Left renal pelvis (tissue), 4 donors: Measurements from ENCODE around the gene SOX8. TPM values are rescaled to one million over a fixed set of nuclear protein-coding genes. Genes with fewer than 3 reads are reported as not detected.

Experiments used
- DNase-seq, 4 donors: peaks; one replicate each; pipeline ENCODE4 v3.0.0-alpha.2; 2013; ENCODE audit warnings: low read depth in 4 of 4, low spot score in 3 of 4
- polyA plus RNA-seq, 4 donors: library from polyadenylated mRNA; unstranded; fragments of 120-200 nt; gene quantifications; one replicate each; pipeline ENCODE4 v1.2.1, GENCODE V29; 2013; ENCODE audit not compliant: insufficient read length in 4 of 4

The SOX8 gene
- polyA plus RNA-seq, 4 donors = 3.4 to 4.8 (median 3.6) TPM

DNA sequence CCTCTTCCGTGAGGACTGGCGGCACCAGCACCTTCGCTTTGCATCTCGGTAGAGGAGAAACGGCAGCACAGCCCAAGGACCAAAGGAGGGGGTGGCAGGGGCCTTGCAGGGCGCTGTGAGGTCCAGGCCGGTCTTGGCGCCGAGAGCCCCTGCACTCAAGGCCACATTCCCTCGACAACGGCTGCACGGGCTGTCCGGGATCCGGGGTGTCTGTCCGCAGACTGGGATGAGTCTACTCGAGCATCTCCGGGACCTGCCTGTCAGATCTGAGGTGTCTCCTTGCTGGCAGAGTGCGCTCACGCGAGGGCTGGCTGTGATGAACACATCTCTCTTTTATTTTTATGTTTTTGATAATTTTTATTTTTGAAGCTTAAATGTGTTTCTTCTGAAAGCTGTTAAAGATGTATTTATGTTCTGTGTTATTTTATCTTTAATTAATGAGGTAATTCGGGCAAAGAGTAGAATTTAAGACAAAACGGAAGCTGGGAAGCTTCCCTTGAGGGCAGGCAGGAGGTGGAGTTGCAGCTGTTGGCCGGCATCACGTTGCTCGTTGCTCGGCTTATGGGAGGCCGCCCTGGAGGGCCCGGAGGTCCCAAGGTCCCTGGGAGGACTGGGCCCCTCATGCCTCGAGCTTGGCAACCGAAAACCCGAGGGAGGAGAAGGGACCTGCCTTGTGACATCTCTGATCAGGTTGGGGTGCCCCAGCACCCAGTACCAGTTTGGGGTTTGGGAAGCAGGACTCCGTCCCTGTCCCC, 4.3 kb downstream of the SOX8 start:
- no peak for DNase-seq

DNA sequence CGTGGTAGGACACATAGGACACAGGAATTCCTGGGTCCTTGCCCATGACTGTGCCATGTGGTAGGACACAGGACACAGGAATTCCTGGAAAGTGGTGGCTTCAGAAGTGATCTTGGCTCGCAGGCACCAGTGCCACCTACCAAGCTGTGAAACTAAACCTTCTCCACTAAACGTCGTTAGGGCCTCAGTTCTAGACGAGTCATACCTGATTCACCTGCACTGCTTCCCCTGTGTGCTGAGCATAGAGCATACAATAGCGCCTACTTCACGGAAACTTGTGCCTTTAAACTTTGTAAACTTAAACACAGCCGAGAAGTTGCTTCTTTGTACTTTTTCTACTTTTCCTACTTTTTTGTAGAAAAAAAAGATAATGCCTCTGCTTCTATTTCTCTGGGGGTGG, 4.8 kb downstream of the SOX8 start:
- DNase-seq = no peak

DNA sequence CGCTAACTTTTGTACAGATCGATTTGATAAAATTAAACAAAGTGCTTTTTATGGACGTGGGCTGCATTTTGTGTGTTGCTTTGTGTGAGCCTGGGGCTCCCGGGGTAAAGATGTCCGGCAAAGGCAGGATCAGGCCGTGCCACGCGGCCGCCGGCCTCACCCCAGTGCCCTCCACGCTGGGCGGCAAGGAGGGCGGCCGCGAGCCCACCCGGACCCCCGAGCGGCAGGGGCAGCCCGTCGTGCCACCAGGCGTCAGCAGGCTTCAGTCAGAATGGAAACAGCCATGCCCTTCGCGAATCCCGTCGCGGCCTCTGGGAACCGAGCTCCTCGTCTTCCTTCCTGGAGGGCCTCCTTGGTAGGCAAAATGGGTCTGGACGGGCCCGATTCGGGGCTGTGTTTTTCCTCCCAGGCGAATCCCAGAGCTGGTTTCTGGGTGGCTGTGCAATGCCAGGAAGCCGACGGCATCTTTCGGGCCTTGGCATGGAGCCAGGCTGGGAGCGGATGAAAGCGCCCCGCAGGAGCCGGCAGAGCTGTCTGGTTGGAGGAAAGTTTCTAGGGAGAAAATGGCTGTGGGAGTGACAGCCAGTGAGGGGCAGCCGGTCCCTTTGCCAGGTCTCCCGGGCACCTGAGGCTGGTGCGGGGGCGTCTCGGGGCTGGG, 5.5 kb downstream of the SOX8 start:
- no peak for DNase-seq

DNA sequence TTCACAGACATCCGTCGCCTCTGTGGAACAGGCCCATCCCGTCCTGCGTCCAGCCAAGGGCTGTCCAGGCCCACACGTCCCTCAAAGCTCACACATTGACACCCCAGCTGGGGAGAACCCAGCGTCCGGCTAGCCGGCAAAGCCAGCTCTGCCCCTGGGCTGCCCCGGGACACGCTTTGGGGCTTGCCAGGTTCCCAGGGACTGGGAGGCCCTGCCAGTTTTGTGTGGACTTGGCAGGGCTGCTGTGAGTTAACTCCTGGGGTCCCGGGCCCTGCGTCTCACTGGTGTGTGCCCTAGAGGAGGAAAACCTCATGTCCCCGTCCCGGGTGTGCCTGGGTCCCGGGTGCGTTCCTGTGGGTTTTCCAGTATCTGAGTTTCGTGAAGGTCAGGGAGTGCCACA, 6.3 kb downstream of the SOX8 start:
- DNase-seq = no peak

DNA sequence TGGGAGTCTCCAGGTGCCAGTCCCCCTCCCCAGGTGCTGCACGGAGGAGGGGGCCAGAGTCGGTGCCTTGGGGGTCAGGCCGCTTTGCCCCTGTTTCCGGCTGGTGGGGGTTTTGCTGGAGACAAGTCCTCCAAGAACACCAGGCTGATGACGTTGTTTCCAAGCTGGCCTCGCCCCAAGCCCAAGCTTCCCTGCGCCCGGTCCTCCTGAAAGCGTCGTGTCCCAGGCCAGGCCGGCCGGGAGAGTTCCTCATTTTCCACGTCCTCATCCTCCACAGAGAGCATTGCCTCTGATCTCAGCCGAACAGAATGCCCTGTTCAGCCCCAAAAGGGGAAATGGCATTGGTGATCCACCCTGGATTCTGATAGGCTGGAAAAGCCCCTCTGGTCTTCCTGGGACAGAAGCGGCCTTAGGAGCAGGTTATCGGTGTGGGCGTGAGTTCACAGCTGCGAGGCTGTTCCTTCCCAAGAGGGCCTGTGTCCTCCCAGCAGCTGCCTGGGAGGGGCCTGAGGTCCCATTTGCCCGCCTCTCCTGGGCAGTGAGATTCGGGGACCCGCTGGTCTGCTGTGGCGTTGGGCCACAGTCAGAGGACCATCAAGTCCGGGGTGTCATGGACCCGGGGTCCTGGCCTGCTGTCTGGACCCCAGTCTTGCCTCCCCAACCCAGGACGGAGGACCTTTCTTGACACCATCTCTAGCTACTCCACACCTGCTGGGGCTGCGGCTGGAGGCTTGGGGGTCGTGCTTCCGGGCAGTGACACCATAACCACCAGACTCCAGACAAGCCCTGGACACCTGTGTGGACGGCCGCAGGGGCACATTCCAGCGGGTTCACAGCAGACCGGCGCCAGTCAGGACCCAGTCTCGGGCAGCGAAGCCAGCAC, 7.1 kb downstream of the SOX8 start:
- no peak for DNase-seq

DNA sequence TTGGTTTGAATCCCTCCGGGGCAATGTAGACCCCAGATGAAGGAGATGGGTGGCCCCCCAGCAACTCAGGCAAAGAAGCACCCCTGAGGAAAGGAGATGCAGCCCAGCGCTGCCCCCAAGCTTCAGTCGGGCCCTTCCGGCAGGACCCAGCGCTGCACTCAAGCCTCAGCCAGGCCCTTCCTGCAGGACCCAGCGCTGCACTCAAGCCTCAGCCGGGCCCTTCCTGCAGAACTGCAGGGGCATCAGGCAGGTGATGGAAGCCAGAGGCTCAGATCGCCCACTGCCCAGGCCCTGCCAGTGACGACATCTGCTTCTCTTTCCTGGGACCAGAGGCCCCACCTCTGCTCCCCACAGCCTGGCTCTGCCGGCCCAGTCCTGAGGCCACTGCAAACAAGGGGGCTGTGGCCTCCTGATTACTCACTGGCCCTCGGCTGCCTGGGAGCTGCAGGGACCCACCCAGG, 7.8 kb downstream of the SOX8 start:
- no peak for DNase-seq

DNA sequence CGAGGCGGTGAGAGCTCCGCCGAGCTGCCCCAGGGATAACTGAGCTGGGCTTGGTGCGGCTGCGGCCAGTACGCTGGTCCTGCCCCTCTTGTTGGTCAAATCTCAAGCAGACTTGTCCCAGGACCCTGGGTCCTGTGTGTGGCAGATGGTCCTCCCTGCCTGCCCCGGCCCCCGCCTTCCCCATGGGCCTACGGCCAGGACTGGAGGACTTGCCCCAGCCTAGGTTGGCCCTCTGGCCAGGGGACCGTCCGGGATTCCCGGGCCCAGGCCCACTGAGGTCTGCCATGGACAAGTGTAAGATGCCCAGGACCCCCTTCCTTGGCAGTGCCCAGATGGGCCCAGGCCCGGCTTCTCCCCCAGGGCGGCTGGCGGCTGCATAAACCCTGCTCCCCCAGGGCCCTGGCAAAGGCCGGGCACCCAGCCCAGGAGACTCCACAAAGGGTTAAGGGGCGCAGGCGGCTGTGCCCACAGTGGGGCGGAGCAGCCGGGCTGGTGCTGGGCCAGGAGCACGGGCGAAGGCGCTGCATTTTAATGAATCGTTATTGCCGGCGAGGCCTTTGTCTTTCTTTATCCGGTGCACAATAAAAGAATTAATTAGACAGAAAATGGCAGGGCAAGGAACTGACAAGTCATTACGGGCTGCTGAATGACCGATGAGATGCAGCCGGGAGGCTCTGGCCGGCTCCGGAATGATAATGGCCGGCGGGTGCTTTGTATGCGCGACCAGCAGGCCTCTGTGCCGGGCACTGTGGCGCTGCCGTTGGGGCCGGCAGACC, 9.1 kb downstream of the SOX8 start:
- no peak for DNase-seq

DNA sequence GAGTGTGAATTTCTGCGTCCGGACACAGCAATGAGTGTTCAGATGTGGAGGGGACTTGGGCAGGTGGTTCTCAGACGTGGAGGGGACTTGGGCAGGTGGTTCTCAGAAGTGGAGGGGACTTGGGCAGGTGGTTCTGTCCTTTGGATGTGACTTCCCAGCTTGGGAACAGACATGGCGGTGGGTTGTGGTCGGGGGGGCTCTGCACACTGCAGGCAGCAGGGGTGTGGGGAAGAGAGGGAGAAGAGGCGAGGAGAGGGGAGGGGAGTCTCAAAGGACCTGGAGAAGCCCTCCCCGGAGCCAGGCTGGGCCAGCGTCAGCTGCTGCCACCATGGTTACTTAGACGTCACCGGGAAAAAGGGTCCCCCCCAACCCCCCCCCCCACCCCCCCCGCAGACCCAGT, 9.8 kb downstream of the SOX8 start:
- no peak for DNase-seq

DNA sequence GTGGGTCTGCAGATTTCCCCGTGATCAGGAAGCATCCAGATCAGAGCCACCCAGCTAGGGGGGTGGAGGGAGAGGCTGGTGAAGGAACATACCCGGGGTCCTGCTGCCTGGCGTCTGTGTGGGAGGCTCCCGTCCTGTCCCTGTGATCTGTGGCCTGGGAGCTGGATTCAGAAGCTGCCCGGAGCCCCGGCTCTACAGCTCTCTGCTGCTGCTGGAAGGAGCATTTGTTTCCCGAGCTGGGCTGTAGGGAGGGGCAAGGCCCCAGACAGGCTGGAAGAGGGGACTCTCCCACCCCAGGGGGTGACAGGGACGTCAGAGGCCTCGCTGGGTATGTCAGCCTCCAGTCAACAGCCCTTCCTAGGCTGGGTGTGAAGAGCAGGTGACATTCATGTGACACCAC, 10.2 kb downstream of the SOX8 start:
- DNase-seq = no peak

DNA sequence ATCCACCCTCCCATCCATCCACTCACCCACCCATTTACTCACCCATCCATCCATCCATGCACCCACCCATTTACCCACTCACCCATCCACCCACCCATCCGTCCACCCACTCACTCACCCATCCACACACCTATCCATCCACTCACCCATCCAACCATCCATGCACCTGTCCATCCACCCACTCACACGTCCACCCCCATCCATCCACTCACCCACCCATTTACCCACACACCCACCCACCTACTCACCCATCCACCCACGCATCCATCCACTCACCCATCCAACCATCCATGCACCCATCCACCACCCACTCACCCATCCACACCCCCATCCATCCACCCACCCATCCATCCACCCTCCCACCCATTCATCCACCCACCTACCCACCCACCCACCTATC, 12.2 kb downstream of the SOX8 start:
- DNase-seq = no peak

DNA sequence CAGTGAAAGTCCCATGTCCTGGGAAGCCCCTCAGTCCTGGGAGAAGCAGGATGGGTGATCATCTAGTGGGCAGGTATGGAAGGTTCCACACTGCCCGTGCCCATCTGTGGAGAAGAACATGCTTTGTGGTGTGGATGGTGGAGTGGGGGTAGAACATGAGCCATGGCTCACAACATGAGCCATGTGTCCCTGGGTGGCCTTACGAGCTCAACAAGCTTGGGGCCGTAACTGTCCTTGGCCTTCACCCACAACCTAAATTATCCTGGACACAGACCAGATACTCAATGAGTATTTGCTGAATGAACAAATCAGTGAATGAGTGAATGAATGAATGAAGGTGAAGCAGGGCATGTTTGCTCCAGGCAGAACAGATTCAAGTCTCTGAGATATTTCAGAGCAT, 13.5 kb downstream of the SOX8 start:
- no peak for DNase-seq

DNA sequence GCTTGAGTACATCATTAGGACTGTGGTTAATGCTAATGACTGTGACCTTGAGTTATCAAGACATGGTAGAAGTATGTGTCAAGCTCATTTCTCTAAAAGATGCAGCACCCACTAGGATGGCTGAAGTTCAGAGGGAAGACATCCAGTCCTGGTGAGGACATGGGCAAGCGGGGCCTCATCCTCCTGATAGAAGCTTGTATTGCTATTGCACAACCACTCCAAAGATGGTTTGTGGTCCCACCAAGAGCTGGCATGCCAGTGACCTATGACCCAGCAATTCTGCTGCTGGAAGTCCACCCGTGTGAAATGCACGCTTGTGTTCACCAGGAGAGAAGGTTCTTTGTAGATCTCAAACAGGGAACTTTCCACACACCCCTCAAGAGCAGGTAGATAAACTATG, 14.2 kb downstream of the SOX8 start:
- DNase-seq = no peak

DNA sequence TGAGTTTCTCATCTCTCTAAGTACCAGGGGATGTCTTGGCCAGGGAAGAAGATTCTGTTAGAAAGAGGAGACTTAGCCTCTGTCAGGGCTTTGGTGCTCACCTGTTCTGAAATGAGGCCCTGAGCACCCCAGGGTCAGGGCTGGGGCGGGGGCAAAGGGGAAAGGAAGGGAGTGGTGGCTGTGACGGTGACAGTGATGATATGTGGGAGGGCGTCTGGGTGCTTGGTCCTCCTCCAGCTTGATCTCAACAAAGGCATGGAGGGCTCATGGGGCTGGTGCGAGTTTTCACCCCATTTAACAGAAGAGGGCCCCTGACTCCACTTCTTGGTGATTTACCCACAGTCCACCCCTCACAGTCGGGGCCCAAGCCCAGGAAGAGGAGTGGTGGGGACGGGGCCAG, 15.1 kb downstream of the SOX8 start:
- no peak for DNase-seq

DNA sequence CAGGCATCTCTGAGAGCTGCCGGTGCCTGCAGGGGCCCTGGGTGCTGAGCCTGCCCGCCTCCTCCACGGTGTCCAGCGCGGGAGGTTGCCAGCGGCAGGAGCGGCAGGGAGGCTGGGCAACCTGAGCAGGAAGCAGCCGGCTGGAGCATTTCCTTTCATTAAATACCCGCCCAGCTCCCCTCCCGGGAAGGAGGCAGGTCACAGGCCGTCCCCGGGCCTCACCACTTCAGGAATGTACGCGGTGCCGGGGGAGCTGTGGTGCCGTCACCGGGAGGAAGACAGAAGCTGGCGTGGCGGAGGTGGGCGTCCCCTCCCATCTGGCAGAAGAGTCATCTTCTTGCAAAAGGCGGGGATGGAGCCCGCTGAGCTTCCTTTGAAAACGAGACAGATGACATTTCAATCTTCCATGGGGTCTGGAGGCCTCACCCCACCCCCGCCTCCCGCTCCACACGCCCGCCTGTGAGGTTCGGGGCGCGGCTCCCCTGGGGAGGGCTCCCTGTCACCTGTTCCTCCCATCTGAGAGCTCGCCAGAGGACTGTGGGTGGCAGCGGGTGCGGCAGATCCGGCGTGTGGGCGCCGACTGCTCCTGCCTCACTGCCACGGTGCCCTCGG, 16.0 kb downstream of the SOX8 start:
- no peak for DNase-seq

DNA sequence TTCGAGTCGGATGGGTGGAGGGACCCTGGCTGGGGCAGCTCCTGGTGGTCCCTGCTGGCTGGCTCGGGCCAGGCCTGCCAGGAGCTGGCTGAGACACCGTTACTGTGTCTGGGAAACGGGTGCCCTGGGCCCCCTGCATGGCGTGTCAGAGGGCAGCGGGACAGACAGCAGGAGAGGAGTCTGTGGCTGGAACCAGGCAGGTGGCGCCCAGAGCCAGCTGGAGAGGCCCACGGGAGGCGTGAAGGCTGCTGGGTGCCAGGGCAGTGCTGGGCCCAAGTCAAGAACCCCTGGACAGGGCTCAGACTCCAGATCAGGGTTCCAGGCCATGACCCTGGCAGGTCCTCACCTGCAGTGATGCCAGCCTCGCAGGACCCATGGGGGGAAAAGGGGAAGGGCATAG, 16.6 kb downstream of the SOX8 start:
- DNase-seq = no peak

DNA sequence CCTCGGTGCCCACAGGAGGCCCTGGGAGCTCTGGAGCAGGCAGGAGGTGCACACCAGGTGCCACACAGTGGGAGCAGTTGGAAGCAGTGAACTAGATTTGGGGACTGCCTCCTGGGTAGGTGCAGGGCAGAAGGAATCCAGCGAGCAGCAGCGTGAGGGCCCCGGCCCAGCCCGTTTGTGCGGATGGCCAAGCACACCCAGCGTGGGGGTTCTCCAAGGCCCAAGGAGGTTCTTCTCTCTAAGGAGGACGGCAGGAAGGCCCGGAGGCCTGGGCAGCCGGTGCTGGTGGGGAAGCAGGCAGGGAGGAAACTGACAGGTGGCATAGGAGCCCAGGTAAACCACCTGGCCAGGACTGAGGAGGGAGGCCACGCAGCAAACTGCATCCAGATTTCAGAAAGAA, 17.0 kb downstream of the SOX8 start:
- no peak for DNase-seq

DNA sequence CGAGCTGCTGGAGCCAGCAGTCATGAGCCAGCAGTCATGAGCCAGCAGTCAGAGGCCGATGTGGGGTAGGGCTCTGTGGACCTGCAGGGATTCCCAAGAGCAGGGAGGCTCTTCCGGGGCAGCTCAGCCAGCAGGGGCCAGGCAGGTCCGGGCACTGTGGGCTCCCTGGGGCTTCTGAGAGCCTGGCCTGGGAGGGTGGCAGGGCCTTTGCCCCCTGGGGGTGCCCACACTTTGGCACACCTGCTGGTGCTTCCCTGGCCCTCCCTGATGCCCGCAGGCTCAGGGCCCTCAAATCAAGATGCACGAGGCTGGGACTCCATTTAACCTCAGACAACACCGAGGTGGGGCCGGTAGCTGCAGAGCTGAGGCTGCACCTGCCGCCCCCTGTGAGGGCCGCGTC, 18.1 kb downstream of the SOX8 start:
- no peak for DNase-seq

DNA sequence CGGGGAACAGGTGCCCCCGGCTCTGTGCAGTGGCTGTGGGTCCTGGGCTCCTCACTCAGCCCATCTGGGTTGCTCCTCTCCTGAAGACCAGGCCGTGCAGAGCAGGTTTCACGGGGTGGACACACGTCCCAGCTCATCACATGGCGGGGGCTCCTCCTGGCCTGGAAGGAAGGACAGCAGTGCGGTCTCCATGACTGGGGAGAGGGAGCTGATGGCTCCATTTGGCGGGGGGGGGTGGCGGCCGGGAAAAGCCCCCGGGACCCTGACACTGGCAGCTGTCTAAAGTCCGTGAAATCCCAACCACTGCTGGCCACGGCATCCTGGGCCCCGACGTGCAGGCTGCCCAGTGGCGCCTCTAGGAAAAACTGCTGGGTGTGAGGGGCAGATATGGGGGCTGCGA, 19.0 kb downstream of the SOX8 start:
- DNase-seq = no peak

DNA sequence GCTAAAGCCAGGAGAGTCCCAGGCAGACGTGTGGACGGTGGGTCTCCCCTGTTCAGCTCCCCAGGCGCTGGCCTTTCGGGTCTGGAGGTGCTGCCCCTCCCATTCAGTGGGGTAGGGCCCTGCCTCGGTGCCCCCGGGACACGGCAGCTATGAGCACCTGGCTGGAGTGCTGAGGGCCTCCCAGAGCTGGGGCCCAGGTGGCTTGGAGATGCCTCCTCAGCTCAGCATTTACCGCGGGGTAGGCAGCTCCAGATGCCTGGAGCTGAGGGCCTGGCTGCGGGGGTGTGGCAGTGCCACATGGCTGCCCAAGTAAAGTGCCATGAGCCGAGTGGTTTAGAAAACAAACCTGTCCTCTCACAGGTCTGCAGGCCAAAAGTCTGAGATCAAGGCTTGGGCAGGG, 19.5 kb downstream of the SOX8 start:
- no peak for DNase-seq

DNA sequence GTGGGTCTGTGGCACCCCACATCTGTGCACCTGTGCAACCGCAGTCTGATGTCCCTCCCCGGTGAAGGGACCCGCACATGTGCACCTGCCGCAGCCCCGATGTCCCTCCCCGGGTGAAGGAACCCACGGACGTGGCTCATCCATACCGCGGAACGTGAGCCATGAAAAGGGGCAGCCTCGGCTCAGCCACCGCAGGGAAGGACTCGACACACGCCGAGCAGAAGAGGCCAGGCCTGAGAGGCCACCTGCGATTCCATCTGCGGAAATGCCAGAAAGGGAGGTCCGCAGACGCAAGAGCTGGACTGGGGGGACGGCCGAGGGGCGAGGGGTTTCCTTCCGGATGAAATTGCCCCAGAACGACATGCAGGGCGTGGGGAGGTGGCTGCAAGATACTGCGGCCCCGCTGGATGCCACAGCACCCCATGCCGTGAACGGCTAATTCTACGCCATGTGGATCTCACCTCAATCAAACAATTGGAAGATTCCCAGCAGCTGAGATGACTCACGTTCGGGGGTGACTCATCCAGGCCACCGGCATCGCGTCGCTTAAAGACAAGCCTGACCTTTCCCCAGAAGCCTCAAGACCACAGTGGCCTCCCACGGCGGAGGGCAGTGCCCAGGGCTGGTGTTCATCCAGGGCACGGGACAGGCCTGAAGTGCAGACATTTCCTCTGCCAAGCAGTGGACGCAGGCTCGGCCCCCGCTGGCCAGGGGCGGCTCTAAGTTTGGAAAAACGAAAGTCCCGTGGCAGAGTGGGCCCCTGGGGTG, 21.0 kb downstream of the SOX8 start:
- DNase-seq = no peak
